Medulla oblongata (tissue), 1 donor: ENCODE measurements around the gene TIGD1.

ENCODE experiments used
- DNase-seq: peaks from one replicate; pipeline ENCODE4 v3.0.0-alpha.2; 2015; ENCODE audit errors: extremely low spot score

The TIGD1 gene

GRCh38 chr2:232550354-232551249 lies at the start of gene TIGD1, which contains the start of gene EIF4E2:
TIGD1 (minus strand) TSS chr2:232550557; CDS start chr2:232549882, 675 bp downstream.
EIF4E2 (plus strand) TSS chr2:232550689; CDS start chr2:232550725, 36 bp downstream.
- peak; percentile 96 for DNase-seq

DNA sequence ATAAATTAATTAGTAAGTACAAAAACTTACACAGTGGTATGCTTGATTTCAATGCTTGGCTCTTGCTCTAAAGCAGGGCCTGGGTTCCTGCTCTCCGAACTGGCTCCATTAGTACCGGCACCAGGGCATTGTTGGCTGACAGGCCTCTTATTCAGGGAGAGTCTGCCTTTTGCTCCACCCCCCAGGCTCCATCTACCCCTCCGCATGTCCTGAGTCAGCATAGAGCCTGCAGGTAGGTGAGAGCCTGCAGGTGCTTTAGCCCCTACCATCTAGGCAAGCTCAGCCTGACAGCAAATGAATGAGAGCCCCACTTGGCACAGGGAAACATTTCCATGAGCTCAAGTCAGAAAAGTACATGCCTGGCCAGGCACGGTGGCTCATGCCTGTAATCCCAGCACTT lies 47.9 kb upstream of the TIGD1 start:
- DNase-seq, result no peak

GRCh38 chr2:232597362-232598079 lies 47.2 kb upstream of the TIGD1 start:
- no peak for DNase-seq

DNA sequence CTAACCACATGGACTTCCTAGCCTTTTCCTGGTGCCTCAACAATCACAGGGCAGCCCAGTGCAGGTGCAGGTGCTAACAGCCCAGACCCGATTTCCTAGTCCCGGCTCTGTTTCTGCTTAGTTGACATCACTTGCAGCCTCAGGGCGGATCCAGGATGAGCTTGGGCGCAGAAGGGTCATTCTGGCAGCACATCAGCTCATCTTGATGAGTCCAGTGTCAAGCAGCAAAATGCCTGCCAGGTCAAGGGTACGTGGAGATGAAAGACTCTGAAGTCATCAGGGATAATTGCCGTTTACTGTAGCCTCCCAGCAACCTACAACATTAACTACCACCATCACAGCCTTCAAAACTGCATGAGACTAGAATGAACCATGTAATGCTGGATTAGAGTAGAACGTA lies 43.6 kb upstream of the TIGD1 start:
- DNase-seq, result no peak

DNA sequence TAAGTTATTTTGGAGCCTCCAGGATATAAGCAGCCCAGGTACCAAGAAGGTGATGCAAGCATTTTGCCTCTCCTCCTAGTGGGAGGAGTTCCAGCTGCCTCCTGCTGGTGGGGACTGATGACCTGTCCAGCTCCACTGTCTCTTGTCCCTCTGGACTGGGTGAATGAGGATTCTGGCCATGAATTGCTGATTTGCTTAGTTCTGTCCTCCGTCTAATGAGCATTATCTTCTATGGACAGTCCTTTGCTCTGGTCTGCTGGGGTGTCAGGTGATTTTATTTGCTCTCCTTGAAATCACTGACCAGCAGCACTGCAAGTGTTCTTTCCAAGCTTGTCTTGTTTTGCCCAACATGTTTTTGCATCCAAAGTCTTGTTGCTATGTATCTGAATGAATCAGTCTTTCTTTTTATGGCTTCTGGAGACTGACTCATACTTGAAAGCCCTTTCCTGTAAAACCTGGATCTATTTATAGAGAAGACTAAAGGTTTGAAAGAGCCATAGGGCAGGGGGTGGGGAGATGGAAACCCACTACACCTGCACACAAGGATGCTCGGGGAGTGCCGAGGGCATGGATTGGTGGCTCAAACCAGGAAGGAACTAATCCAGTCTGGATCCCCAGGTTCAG lies 42.5 kb upstream of the TIGD1 start:
- no peak for DNase-seq

DNA sequence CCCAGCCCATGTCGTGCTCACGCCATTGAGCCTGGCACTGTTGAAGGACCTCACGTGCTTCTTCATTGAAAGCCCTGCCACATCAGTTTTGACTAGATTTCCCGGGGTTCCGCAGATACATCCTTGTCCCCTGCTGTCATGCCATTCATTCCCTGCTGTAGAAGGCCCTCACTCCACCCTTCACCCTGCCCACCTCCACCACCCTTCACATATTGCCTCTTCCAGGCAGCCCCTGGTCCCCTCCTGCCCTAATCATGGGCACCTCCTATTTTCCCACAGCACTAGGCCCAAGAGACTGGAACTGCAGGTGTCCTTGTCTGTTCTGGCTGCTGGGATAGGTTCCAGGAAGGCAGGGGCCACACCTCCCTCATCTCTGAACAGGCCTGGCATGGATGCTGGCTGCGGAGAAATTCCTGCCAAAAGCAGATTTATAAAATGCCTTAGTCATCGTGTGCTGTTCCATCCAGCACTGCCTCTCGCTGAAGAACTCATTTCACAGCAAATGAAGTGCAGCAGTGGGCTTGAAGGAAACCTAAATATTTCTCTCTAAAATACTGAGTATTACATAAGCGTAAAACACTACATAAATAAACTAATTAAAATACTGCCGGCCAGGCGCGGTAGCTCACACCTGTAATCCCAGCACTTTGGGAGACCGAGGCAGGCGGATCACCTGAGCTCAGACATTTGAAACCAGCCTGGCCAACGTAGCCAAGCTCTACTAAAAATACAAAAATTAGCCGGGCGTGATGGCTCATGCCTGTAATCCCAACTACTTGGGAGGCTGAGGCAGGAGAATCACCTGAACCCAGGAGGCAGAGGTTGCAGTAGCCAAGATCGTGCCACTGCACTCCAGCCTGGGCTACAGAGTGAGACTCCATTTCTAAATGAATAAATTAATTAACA lies 38.6 kb upstream of the TIGD1 start:
- no peak for DNase-seq

- DNase-seq, result no peak
Measured at GRCh38 chr2:232588031-232588430, 37.7 kb upstream of the TIGD1 start.

- peak; percentile 48 for DNase-seq
Measured at GRCh38 chr2:232587512-232587911, 37.2 kb upstream of the TIGD1 start.

DNA sequence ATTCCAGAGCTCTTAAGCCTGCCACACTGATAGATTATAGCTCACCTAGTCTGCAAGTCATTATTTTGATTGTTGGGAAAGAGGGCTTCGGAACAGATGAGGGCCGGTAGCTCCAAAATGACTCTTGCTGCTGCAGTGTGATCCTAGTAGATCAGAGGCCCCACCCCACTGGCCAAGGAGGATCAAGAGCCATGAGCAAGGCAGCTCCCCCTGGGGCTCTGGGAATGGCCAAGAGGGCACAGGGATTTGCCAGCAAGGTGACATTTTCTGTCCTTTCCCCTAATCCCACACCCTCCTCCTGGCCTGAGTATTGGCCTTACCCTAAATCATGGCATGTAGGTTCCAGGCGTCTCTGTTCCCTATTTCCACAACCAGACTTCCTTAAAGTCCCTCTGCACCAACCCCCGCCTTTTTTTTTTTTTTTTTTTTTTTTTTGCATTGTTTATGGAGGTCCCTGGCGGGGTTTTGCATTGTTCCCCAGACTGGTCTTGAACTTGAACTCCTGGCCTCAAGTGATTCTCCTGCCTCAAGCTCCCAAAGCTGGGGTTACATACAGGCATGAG lies 36.7 kb upstream of the TIGD1 start:
- no peak for DNase-seq

DNA sequence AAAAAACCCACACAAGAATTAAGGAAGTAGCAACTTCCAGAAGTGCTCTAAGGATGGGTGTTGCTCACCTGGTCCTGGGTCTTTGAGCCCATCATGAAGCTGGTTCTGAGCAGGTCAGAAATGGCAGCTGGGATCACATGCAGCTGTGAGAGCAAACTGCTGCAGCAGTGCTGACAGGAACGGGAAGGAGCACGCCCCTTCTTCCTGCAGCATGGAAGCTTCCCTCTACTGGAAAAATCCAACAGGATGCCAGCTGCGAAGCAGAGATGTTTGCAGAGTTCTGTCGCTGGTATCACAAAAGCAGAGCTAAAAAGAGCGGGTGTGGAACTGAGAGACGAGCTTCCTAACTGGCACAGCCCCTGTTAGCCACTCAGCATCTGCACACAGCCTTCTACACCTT lies 33.9 kb upstream of the TIGD1 start:
- DNase-seq, result no peak

GRCh38 chr2:232581725-232582124 lies 31.4 kb upstream of the TIGD1 start:
- no peak for DNase-seq

GRCh38 chr2:232580648-232580981 lies 30.3 kb upstream of the TIGD1 start:
- DNase-seq, result no peak

- no peak for DNase-seq
Measured at GRCh38 chr2:232578626-232579025, 28.3 kb upstream of the TIGD1 start.

DNA sequence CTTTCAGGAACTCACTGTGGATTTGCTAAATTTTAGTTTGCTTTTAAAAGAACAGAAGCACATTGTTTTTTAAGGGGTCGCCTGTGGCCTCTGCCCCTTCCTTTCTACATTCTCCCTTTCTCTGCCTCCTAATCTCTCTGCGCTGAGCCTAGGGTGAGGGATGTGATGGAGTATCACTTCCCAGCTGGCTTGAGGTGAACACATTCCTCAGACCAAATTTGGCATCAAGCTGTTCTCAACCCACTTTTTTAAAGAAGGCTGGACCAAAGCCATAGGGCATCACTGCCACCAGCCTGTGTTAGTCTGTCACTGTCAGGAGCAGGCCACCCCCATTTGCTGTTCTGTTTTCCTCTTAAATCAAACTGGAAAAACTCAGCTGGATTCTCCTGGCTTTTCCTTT lies 27.5 kb upstream of the TIGD1 start:
- no peak for DNase-seq

- DNase-seq, result no peak
Measured at GRCh38 chr2:232576995-232577394, 26.6 kb upstream of the TIGD1 start.

GRCh38 chr2:232575404-232575746 lies 25.0 kb upstream of the TIGD1 start:
- DNase-seq, result no peak

GRCh38 chr2:232574674-232575403 lies 24.5 kb upstream of the TIGD1 start:
- DNase-seq, result no peak

- peak; percentile 42 for DNase-seq
Measured at GRCh38 chr2:232573771-232574435, 23.5 kb upstream of the TIGD1 start.

- DNase-seq, result no peak
Measured at GRCh38 chr2:232573042-232573441, 22.7 kb upstream of the TIGD1 start.

DNA sequence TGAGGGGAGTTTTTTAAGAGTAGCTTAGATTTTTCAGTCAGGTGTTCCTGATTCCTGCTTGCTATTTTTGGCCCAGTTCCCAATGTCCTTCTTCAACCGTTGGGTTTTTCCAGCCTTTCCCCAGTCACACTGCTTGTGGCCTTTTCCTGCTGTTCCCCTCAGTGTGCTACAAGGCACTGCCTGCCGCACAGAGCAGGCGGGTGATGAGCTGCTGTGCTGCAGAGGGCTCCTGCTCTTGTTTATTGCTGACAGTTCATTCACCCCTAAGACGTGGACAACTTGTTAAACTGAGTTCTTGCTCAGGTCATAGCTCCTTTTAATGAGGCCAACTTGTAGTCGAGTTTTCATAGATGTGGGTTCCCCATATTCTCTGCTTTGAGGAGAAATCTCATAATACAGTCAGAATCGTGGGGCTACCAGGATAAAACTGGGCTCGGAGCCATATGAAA lies 20.7 kb upstream of the TIGD1 start:
- peak; percentile 50 for DNase-seq
